Ishikawa (cell line): ENCODE data around the gene FIGLA.

ENCODE experiments used
- CEBPB ChIP-seq: IDR thresholded peaks from 2 replicates; pipeline ENCODE4 v1.6.1; 2012
- EGR1 ChIP-seq: IDR thresholded peaks from 2 replicates; pipeline ENCODE4 v1.6.1; 2012
- EP300 ChIP-seq: IDR thresholded peaks from 2 replicates; pipeline ENCODE4 v1.6.1; 2012; ENCODE audit warnings: borderline replicate concordance
- FOXM1 ChIP-seq: IDR thresholded peaks from 2 replicates; pipeline ENCODE4 v1.6.1; 2012; ENCODE audit warnings: low read depth, borderline replicate concordance
- MAX ChIP-seq: IDR thresholded peaks from 2 replicates; pipeline ENCODE4 v1.6.1; 2012
- TAF1 ChIP-seq: IDR thresholded peaks from 2 replicates; pipeline ENCODE4 v1.6.1; 2012; ENCODE audit warnings: low read depth, mild to moderate bottlenecking
- USF1 ChIP-seq: IDR thresholded peaks from 2 replicates; pipeline ENCODE4 v1.6.1; 2012
- YY1 ChIP-seq: IDR thresholded peaks from 2 replicates; pipeline ENCODE4 v1.6.1; 2012; ENCODE audit warnings: low read depth
- ZBTB7A ChIP-seq: IDR thresholded peaks from 2 replicates; pipeline ENCODE4 v1.6.1; 2012; ENCODE audit warnings: low read depth

- TF ChIP-seq EP300 = no peak
- no peak for TF ChIP-seq TAF1
- no peak for TF ChIP-seq ZBTB7A
- TF ChIP-seq EGR1 = no peak
- no peak for TF ChIP-seq MAX
- no peak for TF ChIP-seq FOXM1
- no peak for TF ChIP-seq YY1
- TF ChIP-seq USF1 = no peak
- TF ChIP-seq CEBPB = no peak
Observed at GRCh38 chr2:70746094-70746974, 44.1 kb downstream of the FIGLA start.
